GM03348 (cell line): Measurements from ENCODE around the gene FUT7.

Experiments
- DNase-seq: peaks from one replicate; pipeline ENCODE4 v3.0.0; 2012; ENCODE audit warnings: low spot score

The FUT7 gene

GRCh38 chr9:137032858-137033257 lies 970 bp upstream of the FUT7 start:
- no peak for DNase-seq

- no peak for DNase-seq
These were observed 1.1 kb downstream of the FUT7 start for GRCh38 chr9:137030538-137031527.

- no peak for DNase-seq
These were observed 1.9 kb downstream of the FUT7 start for GRCh38 chr9:137030006-137030405.

GRCh38 chr9:137029058-137029936 lies 2.6 kb downstream of the FUT7 start:
- DNase-seq, result peak; percentile 90

GRCh38 chr9:137028263-137029057 lies 3.4 kb downstream of the FUT7 start:
- DNase-seq, result peak; percentile 93

- peak; percentile 62 for DNase-seq
These were observed 4.3 kb downstream of the FUT7 start, which contains the start of gene ABCA2 for GRCh38 chr9:137027369-137028262. Gene ABCA2 (minus strand): TSS chr9:137028237. CDS start chr9:137028140, 97 bp downstream.

GRCh38 chr9:137026828-137027227 lies 5.1 kb downstream of the FUT7 start:
- DNase-seq, result no peak

GRCh38 chr9:137026384-137026783 lies 5.5 kb downstream of the FUT7 start:
- DNase-seq, result no peak

- DNase-seq, result no peak
These were observed 6.3 kb downstream of the FUT7 start for GRCh38 chr9:137025517-137025966.

- no peak for DNase-seq
These were observed 8.3 kb downstream of the FUT7 start for GRCh38 chr9:137023583-137023991.

- DNase-seq, result no peak
These were observed 8.7 kb downstream of the FUT7 start for GRCh38 chr9:137023157-137023556.

GRCh38 chr9:137022662-137023008 lies 9.3 kb downstream of the FUT7 start:
- no peak for DNase-seq

GRCh38 chr9:137021979-137022661 lies 9.8 kb downstream of the FUT7 start:
- peak; percentile 77 for DNase-seq

- DNase-seq, result no peak
These were observed 10.3 kb downstream of the FUT7 start for GRCh38 chr9:137021568-137021978.

GRCh38 chr9:137020771-137021567 lies 10.9 kb downstream of the FUT7 start:
- no peak for DNase-seq

- no peak for DNase-seq
These were observed 11.8 kb downstream of the FUT7 start for GRCh38 chr9:137019891-137020683.

GRCh38 chr9:137018761-137019559 lies 12.9 kb downstream of the FUT7 start:
- no peak for DNase-seq
